NCI-H524 (cell line): ENCODE measurements around the gene C17orf75.
"Not testable (repeated sequence)": the region's sequence is repeated elsewhere in the genome, so short reads cannot be mapped to it uniquely, and the experiment has no call there.

ENCODE experiments used
- DNase-seq, 2 experiments: peaks; one replicate each; lab custom pipeline; 2025; lab: John Stamatoyannopoulos, UW

Gene C17orf75

DNA sequence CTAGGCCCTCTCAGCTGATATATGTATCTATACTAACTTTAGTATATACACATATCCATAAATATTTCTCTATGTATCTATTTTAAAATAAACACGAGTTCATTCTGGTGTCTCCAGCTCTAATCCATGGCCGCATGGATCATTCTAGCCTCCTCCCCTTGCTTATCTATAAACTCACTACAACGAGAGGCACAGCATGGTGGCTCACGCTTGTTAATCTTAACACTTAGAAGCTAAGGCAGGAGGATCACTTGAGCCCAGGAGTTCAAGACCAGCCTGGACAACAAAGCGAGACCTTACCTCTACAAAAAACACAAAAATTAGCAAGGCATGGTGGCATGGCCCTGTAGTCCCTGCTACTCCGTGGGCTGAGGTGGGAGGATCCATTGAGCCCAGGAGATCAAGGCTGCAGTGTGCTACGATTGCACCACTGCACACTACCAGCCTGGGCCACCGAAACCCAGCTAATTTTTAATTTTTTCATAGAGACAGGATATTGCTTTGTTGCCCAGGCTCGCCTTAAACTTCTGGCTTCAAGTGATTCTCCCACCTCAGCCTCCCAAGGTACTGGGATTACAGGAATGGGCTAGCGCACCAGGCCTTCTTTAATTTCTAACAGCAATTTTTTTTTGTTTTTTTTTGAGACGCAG is 4.1 kb upstream of the C17orf75 start:
- no peak for DNase-seq

DNA sequence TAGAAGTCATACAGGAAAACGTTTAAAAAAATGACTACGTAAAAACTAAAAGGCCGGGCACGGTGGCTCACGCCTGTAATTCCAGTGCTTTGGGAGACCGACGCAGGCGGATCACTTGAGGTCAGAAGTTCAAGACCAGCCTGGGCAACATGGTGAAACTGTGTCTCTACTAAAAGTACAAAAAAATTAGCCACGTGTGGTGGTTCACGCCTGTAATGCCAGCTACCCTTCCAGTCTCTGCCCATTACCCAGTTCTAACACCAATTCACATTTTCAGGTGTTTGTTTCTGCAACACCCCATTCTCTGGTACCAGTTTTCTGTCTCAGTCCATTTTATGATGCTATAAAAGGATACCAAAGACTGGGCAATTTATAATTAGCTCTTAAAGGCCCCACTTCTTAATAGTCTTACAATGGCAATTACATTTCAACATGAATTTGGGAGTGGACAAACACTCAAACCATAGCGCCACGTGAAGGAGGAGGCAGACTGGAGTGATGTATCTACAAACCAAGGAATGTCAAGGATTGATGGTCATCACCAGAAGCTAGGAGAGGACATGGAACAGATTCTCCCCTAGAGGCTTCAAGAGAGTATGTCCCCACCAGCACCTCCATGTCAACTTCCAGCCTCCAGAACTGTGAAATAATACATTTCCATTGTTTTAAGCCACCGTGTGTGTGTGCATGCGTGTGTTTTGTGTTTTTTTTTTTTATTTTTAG is 791 bp upstream of the C17orf75 start:
- DNase-seq = peak in 1 of 2 experiments; percentile 12

DNA sequence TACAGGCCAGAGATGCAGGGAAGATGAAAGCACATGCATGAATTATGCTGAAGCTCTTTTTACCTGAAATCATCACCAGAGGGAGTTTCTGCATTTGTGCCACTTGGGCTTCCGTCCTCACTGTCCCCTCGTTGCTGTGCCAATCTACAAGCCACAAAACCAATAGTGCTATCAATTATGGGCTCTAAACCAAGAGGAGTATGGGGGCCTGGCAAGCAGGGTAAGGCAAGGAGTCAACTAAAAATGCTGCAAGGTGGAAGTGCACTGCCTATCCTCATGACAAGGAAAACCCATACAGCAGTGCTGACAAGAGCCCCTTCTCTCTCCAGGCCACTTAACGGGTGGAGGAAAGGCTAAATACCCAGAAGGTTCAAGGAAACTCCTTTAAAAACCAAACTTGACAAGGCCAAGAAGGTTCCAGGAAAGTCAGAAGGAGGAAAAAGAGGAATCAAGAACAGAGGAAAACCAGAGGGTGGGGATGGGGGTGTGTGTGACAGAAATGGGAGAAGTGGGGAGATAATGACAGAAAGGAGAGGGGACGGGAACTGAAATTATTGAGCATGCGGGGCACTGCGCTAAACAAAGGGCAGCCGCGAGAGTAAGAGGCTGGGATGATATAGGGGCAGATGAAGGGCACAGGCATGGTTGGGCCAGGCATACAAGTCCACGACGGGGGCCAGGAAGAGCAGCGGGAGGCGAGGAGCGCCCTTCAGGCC is 674 bp downstream of the C17orf75 start:
- DNase-seq = peak in 1 of 2 experiments; percentile 49

DNA sequence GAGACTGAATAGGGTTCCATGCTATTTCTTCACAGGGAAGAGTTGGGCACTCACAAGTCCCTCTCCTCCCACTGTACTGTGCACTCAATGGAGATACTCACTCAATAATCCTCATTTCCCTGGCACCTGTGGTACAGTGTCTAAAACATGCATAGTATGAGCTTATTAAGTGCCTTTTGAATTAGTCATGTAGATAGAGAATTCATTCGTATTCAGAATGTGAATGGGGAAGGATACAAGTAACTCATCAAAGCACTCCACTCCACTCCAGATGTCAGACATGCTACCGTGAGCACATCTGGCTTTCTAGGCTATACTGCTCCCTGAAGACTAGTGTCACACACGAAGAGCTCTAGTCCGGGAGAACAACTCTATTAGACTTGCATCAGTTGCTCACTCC is 6.3 kb downstream of the C17orf75 start:
- DNase-seq = no peak

DNA sequence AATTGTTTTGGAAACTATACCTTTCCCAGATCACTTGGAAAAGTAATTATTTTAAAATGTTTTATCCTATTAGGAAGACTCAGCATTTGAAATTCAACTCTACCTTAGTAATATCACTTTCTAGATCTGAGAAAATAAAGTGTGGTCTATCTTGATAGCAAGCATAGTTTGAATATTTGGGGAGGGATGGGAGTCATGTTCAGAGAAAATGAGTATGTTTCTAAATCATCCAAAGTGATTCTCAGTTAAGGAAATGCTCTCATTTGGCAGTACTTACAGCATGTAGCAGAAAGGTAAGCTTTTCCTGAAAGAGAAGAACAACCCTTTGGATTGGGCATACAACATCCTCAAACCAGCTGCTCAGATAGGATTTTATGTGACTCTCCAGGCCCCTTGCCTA is 6.9 kb downstream of the C17orf75 start:
- DNase-seq = no peak

DNA sequence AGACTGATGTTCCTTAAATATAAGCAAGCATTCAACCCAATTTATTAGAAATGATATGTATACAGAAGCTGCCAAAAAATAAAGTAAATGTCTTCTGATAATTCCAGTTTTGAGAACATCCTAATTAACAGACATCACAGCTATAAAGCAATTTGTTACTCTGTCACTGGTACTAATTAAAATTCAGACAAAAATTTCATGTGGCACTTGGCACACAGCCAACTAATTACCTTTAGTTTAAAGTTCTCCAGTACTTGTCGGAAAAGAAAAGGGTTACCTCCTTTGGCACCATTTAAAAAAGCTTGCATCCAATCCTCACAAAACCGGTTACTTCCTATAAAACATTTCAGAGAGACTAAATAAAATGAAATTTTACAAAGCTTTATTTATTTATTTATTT is 8.8 kb downstream of the C17orf75 start:
- no peak for DNase-seq

DNA sequence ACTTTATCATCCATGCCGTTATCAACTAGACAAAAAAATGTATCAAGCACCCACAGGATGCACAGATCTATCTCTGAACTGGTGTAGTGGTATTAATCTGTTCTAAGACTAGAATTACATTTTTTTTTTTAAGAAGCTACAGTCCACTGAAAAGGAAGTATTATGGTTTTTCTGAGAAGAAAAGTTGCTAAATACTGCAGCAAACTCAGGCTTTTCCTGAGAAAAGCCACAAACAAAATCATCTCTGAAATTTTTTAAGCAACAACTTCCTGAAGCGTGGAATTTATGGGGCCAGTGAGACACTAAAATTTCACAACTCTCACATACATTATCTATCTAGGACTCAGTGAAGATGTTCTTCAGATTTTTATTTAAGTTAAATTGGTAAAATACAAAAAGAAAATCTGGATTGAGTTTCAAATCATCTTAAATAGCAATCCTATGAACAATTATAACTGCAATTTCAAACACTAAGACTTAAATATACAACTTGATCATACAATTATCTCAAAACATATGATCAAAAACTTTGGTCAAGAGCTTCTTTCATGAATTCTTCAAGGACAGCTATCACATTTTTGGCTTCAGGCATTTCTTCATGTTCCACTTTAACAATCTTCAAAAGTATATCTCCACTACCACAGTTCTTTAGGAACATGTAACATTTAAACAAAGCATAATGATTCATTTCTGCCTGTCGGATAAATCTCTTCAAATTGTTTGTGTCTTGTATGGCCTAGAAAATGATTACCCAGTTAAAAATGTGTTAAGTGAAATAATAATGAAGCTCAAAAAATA is 10.5 kb downstream of the C17orf75 start:
- DNase-seq = no peak

DNA sequence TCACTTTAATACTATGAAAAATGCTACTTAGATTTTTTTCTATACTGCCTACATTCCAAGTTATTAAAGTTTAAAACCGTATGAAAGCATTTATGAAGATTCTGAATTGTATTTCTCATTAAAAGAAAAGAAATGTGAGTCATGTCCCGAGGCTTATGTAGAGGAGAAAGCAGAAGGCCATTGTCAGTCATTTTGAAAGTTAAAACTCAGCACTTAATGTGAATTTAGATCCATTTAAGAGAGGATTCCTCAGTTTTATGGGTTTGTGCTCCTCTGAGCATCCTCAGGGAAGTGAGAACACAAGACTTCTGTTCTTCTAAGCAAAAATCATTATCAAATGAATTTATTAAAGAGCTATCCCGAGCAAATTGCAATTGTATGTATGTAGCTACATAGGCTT is 11.8 kb downstream of the C17orf75 start:
- DNase-seq = no peak

DNA sequence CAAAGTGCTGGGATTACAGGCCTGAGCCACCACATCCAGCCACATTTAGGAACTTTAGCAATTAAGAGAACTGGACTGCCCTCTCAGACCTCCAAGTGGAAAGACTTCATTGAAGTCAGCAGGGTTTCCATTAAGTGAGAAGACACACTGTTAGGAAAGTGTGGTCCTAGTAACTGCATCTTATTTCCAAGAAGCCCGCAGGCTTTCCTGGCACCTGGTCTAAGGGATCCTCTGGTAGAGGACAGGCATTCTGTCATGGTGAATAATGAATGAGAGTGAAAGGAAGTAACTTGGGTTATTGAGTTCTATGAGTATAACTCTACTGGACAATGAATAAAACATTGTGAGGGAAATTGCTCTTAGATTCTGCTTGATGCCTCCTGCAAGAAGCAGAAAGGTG is 14.1 kb downstream of the C17orf75 start:
- no peak for DNase-seq

DNA sequence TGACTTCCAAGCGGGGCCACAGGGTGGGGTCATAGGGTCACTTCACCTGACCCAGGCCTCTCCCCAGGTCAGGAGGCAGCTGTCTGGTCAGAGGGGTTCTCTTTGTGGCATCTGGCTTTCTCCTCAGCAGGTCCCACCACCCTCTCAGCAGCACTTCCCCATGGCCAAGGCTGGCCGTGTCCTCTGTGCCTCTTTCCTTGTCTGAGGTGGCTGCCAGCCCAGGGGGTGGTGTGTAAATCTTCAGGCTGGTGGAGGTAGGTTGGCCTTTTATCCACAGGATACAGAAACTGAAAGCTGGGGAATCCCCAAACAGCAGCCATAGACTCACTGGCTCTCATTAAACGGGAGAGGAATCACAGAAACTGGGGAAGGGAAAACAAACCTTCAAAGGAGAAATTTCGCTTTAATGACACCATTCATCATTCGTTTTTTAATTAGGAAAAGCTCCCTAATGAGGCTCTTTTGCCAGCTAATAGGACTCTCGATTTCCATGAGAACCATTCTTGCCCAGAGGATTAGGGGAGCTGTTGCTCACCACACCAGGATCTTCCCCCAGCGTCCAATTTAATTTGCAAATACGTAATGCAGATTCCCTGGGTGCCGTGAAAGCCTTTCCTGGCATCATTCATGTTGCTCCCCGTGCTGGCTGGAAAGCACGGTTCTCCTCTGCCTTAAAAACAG is 18.0 kb downstream of the C17orf75 start:
- DNase-seq = no peak

DNA sequence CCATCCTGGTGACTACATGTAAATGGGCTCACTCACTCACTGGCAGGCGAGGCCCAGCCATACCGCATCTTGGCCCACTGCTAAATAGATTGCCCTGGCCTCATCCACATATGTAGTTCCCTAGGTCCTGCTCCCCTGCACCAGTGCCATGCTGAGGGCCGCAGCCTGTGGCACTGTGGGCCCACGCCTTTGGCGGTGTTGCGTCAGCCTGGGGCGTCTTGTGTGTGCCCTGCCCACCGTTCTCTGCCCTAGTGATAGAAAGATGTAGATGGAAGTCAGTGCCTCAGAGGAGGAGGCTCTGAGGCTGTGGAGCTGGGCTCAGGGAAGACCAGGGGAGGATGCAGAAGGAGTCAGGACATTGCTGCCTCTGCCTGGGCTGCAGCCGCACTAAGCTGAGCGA is 18.9 kb downstream of the C17orf75 start:
- no peak for DNase-seq

DNA sequence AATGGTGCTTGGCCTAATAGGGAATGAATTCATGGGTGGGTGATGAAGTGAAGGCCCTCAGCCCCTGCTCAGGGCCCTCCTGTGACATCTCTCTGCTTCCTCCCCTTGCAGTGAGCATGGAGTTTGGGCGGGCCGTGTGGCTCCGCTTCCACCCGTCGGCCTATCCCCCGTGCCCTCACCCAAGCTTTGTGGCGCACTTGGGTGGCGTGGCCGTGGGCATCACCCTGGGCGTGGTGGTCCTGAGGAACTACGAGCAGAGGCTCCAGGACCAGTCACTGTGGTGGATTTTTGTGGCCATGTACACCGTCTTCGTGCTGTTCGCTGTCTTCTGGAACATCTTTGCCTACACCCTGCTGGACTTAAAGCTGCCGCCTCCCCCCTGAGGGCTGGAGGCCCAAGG is 21.1 kb downstream of the C17orf75 start:
- no peak for DNase-seq

DNA sequence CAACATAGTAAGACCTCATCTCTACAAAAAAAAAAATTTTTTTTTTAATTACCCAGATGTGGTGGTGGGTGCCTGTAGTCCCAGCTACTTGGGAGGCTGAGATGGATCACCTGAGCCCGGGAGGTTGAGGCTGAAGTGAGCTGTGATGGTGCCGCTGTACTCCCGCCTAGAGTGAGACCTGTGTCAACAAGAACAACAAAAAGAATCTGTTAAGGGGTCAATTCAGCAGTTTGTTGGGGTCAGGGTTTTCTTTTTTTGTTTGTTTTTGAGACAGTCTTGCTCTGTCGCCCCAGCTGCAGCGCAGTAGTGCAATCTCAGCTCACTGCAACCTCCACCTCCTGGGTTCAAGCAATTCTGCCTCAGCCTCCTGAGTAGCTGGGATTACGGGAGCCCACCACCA is 21.9 kb downstream of the C17orf75 start:
- DNase-seq = not testable (repeated sequence)

DNA sequence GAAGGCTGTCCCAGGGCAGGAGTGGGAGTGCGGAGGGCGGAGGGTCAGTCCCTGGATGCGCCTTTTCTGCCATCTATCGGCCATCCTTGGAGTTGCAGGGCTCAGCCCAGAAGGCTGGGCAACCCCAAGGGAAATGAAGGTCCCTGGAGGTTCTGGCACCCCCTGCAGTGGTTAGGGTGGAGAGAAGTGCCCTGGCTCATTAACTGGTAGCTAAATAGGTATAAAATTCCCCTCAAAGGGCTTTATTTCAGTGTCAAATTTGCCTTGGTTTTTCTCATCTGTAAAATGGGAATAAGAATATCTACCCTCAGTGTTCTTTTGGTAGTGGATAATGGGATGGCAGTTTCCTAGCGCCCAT is 22.4 kb downstream of the C17orf75 start:
- peak; percentile 74 to 83 for DNase-seq

DNA sequence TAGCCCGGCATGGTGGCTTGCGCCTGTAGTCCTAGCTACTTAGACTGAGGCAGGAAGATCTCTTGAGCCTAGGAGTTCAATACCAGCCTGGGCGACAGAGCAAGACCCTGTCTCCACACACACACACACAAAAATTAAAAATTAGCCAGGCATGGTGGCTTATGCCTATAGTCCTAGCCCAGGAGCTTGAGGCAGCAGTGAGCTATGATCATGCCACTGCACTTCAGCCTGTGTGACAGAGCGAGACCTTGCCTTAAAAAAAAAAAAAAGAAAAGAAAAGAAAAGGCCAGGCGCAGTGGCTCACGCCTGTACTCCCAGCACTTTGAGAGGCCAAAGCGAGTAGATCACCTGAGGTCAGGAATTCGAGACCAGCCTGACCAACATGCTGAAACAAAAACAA is 23.9 kb downstream of the C17orf75 start:
- no peak for DNase-seq

DNA sequence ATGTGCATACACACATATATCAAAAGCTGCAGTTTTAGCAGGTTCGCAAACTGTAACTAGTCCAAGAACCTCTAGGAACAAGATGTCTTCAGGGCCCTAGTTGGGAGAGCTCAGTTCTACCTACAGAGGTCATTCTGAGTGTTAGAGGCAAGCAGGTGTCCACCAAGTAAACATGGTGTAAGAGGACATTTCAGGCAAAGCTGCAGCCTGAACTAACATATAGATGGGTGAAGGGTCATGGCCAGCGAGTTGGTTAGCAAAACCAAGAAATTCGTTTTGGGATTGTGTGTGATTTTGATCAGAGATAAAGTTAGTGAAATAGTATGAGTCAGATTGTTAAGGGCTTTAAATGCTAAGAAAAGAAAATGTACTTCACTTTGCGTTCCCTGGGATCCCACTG is 24.6 kb downstream of the C17orf75 start:
- DNase-seq = no peak

DNA sequence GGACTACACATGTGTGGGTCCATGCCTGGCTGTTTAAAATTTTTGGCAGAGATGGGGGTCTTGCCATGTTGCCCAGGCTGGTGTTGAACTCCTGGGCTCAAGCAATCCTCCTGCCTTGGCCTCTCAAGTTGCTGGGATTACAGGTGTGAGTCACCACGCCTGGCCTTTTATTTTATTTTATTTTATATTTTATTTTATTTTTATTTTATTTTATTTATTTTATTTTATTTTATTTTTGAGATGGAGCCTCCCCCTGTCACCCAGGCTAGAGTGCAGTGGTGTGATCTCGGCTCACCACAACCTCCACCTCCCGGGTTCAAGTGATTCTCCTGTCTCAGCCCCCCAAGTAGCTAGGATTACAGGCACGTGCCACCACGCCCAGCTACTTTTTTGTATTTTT is 25.3 kb downstream of the C17orf75 start:
- DNase-seq = not testable (repeated sequence)

DNA sequence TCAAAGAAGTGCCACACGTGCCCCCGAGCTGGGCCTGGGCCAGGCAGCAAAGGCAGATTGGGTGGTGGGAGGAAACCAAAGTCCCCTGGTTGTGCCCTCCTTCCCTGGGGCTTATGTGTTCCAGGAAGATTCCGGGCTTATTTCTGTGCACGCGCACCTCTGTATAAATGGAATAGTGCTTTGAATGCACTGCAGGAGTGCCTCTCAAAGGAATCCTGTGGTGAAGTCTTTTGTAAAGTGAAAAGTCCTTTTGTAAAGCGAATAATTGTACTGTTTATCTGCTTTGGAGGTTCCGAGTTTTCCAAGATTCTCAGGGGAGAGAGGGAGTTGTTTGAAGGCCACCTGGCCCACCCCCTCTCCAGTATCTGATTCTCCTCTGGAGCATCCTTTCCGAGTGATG is 26.8 kb downstream of the C17orf75 start:
- peak in 1 of 2 experiments; percentile 59 for DNase-seq

DNA sequence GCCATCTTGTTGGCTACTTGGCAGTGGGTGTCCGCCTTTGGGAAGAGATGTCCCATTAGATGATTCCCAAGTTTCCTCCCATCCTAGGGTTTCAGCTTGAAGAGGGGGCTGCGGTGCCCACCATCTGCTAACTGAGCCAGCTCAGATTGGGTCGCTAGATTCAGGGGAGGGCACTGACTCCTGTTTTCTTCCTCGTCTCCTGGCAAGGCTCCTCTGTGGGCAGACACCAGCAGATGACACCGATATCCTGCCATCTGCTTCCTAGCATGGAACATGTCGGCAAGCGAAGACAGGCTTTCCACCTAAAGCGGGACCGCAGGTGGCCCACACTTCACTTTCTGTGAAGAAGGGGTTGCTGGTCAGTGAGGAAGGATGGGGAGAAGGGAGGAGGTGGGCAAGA is 27.3 kb downstream of the C17orf75 start:
- DNase-seq = peak; percentile 90 to 99

DNA sequence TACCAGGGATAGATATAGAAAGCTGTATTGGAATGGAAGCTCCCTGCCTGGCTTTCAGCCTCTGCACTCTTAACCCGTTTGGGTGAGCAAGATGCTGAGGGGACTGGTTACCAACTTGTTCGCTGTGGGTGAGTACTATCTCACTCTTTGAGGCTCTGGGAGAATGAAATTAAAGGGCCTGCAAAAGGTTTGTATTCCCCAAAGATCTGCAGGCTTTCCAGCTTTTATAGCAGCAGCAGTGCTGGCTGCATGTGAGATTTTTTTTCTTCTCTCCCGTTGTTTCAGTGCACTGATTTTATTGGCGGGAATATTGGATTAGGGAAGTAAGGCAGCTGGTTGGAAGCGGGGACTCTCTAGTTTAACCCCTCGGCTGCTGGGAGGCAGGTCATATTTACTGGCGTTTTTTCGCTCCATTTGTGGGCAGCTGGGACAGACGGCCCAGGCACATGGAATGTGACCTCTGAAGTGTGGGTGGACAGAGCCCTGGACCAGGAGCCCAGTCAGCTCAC is 30.9 kb downstream of the C17orf75 start:
- peak; percentile 88 to 94 for DNase-seq

DNA sequence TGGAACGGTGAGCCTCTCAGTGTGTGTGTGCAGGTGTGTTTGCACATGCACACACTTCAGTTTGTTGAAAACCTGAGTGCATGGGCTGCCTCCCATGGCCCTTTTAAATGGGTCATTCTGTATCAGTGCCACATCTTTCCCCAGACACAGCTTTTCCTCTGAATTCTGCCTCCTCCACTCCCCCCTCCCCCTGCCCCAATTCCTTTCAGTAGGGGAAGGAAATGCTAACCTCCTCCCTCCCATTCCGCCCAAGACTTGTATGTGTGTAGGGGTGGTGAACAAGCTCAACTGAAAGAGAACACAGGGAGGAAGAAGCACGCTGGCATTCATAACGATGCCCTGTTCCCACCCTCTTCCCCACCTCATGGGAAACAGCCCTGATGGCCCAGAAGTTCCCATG is 34.3 kb downstream of the C17orf75 start:
- DNase-seq = no peak

DNA sequence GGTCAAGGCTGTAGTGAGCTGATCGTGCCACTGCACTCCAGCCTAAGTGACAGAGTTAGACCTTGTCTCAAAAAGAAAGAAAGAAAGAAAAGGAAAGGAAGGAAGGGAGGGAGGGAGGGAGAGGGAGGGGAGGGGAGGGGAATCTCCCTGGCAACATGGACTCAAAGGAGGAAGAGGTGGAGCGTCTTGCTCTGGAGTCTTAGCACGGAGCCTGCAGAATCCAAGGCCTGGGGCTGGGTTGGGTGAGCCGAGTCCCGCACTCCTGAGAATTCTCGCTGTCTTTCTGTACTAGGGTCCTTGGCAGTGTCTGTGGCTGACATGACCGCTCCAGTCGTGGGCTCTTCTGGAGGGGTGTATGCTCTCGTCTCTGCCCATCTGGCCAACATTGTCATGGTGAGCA is 36.9 kb downstream of the C17orf75 start:
- no peak for DNase-seq
